Measurements from ENCODE around the gene SMARCAL1.

SMARCAL1 gene

GRCh38 chr2:216387262-216387661, 25.0 kb upstream of the SMARCAL1 start:
- no peak for TF ChIP-seq TAF1 (IDR thresholded peaks at IDR 0.05; ENCODE audit: borderline replicate concordance, insufficient read depth, low read length)

GRCh38 chr2:216388046-216388884, 24.0 kb upstream of the SMARCAL1 start:
- no peak for TF ChIP-seq TAF1 (IDR thresholded peaks at IDR 0.05; ENCODE audit: borderline replicate concordance, insufficient read depth, low read length)
- no peak for TF ChIP-seq POLR2AphosphoS5 (IDR thresholded peaks at IDR 0.05; ENCODE audit: low read depth, low read length)
- TF ChIP-seq FOXP2 (optimal IDR thresholded peaks at IDR 0.05; ENCODE audit: borderline replicate concordance, extremely low read depth, extremely low read length, insufficient read depth) = no peak
- no peak for TF ChIP-seq REST (IDR thresholded peaks at IDR 0.05; ENCODE audit: insufficient read depth in 1 of 2, low read depth in 2 of 2, low read length in 2 of 2)
- no peak for TF ChIP-seq SIN3A (IDR thresholded peaks at IDR 0.05; ENCODE audit: borderline replicate concordance, insufficient read depth, low read length)

GRCh38 chr2:216389570-216389969, 22.7 kb upstream of the SMARCAL1 start:
- TF ChIP-seq POLR2AphosphoS5 (IDR thresholded peaks at IDR 0.05; ENCODE audit: low read depth, low read length) = no peak
- no peak for TF ChIP-seq TAF1 (IDR thresholded peaks at IDR 0.05; ENCODE audit: borderline replicate concordance, insufficient read depth, low read length)
- TF ChIP-seq SIN3A (IDR thresholded peaks at IDR 0.05; ENCODE audit: borderline replicate concordance, insufficient read depth, low read length) = no peak
- TF ChIP-seq REST (IDR thresholded peaks at IDR 0.05; ENCODE audit: insufficient read depth in 1 of 2, low read depth in 2 of 2, low read length in 2 of 2) = no peak
- no peak for TF ChIP-seq FOXP2 (optimal IDR thresholded peaks at IDR 0.05; ENCODE audit: borderline replicate concordance, extremely low read depth, extremely low read length, insufficient read depth)

- TF ChIP-seq POLR2AphosphoS5 (IDR thresholded peaks at IDR 0.05; ENCODE audit: low read depth, low read length) = no peak
- no peak for TF ChIP-seq FOXP2 (optimal IDR thresholded peaks at IDR 0.05; ENCODE audit: borderline replicate concordance, extremely low read depth, extremely low read length, insufficient read depth)
- TF ChIP-seq REST (IDR thresholded peaks at IDR 0.05; ENCODE audit: insufficient read depth in 1 of 2, low read depth in 2 of 2, low read length in 2 of 2) = no peak
- TF ChIP-seq SIN3A (IDR thresholded peaks at IDR 0.05; ENCODE audit: borderline replicate concordance, insufficient read depth, low read length) = no peak
- TF ChIP-seq TAF1 (IDR thresholded peaks at IDR 0.05; ENCODE audit: borderline replicate concordance, insufficient read depth, low read length) = no peak
Measured at GRCh38 chr2:216391401-216391800, 20.9 kb upstream of the SMARCAL1 start.

GRCh38 chr2:216392018-216392562, 20.2 kb upstream of the SMARCAL1 start:
- no peak for TF ChIP-seq POLR2AphosphoS5 (IDR thresholded peaks at IDR 0.05; ENCODE audit: low read depth, low read length)

All from PFSK-1 (cell line).